Measurements from ENCODE around the gene BLOC1S2.
"Not testable (repeated sequence)": the region's sequence is repeated elsewhere in the genome, so short reads cannot be mapped to it uniquely, and the experiment has no call there.

- TF ChIP-seq CBX8 (IDR thresholded peaks at IDR 0.05; ENCODE audit: borderline replicate concordance, low read depth, low read length); CTCF (IDR thresholded peaks at IDR 0.05; ENCODE audit: control extremely low read depth in 1 of 3, insufficient read depth in 1 of 3, low read depth in 1 of 3, low read length in 3 of 3); EP300 (IDR thresholded peaks at IDR 0.05; ENCODE audit: borderline replicate concordance in 1 of 2, low read depth in 2 of 2, low read length in 2 of 2); POLR2AphosphoS5 (IDR thresholded peaks at IDR 0.05; ENCODE audit: low read depth, low read length); POLR2A (IDR thresholded peaks at IDR 0.05; ENCODE audit: control extremely low read depth in 1 of 2, low read depth in 2 of 2, low read length in 2 of 2); GABPA (IDR thresholded peaks at IDR 0.05; ENCODE audit: borderline replicate concordance, insufficient read depth, low read length): not testable (repeated sequence)
Observed at GRCh38 chr10:100292300-100292699, 5.8 kb upstream of the BLOC1S2 start.
